ENCODE results near the gene ADIG. TPM values are rescaled to one million over a fixed set of nuclear protein-coding genes. Genes with fewer than 3 reads are reported as not detected.

ADIG gene
- total and polyA plus RNA-seq, 7 experiments from 2014 or later, result 0.65 TPM; not detected in 6

DNA sequence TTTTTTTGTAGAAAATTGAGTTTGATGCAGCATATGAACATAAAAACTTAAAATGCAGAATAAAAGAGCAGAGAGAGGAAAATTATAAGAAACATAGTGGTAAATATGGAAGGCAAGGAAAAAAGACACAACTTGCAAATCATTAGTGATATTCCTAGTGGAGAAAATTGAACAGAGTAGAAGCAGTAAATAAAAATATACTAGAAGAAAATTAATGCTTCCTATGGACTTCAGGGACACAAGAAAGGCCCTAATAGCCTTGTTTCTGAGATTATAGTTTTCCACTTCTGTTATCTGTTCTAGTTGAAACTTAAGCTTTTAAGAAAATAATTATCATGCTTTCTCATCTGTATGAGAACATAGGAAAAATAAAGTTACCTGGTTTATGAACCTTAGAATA lies 25.6 kb upstream of the ADIG start:
- no peak overlapping the region for H3K4me3 ChIP-seq (ENCODE audit: low read length)
- H3K27ac ChIP-seq (ENCODE audit: low read depth, low read length), result no peak overlapping the region
- H3K4me3 Mint-ChIP-seq, result no peak overlapping the region
- H3K27me3 ChIP-seq (ENCODE audit: control insufficient read depth in 2 of 2, insufficient read depth in 2 of 2, low read length in 2 of 2), result no peaks in the 10 kb centered on the region
- peaks cover 17 to 42% (median 23%) of the 10 kb centered on the region in 5 donors for H3K36me3 Mint-ChIP-seq
- no peak for DNase-seq
- peaks cover 11 to 86% (median 49%) of the 10 kb centered on the region in 3 experiments for H3K36me3 ChIP-seq (ENCODE audit: control insufficient read depth in 2 of 3, insufficient read depth in 3 of 3, low read length in 3 of 3)
- H3K9me3 Mint-ChIP-seq, result no peaks in the 10 kb centered on the region
- peaks cover 0 to 4% (median 0%) of the 10 kb centered on the region in 7 donors for H3K4me1 Mint-ChIP-seq
- no peak for ATAC-seq
- no peaks in the 10 kb centered on the region for H3K27me3 Mint-ChIP-seq
- H3K27ac Mint-ChIP-seq, result peak overlapping the region in 2 of 9 donors; percentile 8 to 22
- intact Hi-C loops (cut with micrococcal nuclease), result no loop called here
- H3K9me3 ChIP-seq (ENCODE audit: control insufficient read depth in 2 of 3, low read length in 3 of 3), result no peaks in the 10 kb centered on the region
- ChIA-PET CTCF (interaction anchor here (0.6 kb wide), 1 partner anchor 995 kb away, joined by 4 read pairs; no protein-coding TSS in a partner anchor), POLR2A (interaction anchor here (0.9 kb wide), 1 partner anchor 121 kb away, joined by 3 read pairs; no protein-coding TSS in a partner anchor)
- no peaks in the 10 kb centered on the region for H3K4me1 ChIP-seq (ENCODE audit: control insufficient read depth in 2 of 2, insufficient read depth in 2 of 2, low read length in 2 of 2)

DNA sequence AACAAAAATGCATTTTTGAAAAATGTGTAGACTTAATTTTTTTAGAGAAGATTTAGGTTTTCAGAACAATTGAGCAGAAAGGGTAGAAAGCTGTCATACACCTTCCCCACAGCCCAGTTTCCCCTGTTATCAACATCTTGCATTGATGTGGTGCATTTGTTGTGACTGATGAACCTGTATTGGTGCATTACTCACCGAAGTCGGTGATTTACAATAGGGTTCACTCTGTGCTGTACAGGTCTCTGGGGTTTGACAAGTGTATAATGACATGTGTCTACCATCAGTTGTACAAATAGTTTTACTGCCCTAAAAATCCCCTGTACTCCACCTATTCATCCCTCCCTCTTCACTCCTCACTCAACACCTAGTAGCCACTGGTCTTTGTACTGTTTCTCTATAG lies 23.8 kb upstream of the ADIG start:
- H3K4me3 Mint-ChIP-seq, result no peak overlapping the region
- ChIA-PET POLR2A (no interaction called here), CTCF (no interaction called here)
- H3K36me3 ChIP-seq (ENCODE audit: control insufficient read depth in 2 of 3, insufficient read depth in 3 of 3, low read length in 3 of 3), result peaks cover 11 to 70% (median 41%) of the 10 kb centered on the region in 3 experiments
- no peak overlapping the region for H3K27ac ChIP-seq (ENCODE audit: low read depth, low read length)
- no peak overlapping the region for H3K4me3 ChIP-seq (ENCODE audit: low read length)
- H3K9me3 ChIP-seq (ENCODE audit: control insufficient read depth in 2 of 3, low read length in 3 of 3), result no peaks in the 10 kb centered on the region
- H3K27ac Mint-ChIP-seq, result peak overlapping the region in 1 of 9 donors; percentile 33
- ATAC-seq (no peak), DNase-seq (no peak)
- H3K9me3 Mint-ChIP-seq, result no peaks in the 10 kb centered on the region
- H3K27me3 ChIP-seq (ENCODE audit: control insufficient read depth in 2 of 2, insufficient read depth in 2 of 2, low read length in 2 of 2), result no peaks in the 10 kb centered on the region
- peaks cover 0 to 4% (median 0%) of the 10 kb centered on the region in 7 donors for H3K4me1 Mint-ChIP-seq
- intact Hi-C loops (cut with micrococcal nuclease), result no loop called here
- peaks cover 18 to 38% (median 23%) of the 10 kb centered on the region in 5 donors for H3K36me3 Mint-ChIP-seq
- H3K4me1 ChIP-seq (ENCODE audit: control insufficient read depth in 2 of 2, insufficient read depth in 2 of 2, low read length in 2 of 2), result no peaks in the 10 kb centered on the region
- H3K27me3 Mint-ChIP-seq, result no peaks in the 10 kb centered on the region

DNA sequence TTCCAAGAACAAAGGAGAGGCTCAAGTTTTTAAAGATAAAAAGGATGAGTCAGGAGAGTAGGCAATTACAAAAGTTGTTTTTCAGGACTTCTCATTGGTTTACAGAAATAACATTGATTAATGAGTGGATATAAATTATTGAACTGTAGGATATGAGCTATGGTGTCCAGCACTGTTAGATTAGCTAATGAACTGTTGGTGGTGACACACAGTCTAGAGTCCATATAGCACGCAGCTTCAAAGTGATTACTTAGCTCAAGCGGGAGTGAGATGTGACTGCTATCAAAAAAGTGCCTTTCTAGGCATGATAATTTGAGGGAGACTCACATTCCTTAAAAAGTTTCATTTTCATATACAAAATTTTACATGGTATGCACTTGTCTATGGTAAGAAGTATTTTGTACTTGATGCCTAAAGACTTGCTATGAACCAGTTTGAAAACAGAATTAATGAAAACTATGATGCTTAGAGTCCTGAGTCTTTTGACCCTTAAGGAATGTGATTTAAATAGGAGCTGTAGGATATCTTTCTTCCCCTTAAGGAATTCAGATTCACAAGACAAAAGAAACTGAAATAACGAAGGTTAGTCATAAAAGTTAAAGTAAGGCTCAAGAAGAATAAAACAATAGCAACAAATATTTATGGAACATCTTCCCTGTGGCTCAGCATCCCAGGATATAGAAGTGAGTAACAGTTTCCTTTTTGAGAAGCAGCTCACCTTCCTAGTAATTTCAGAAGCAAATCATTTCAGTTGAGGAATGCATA lies 22.2 kb upstream of the ADIG start:
- ATAC-seq, result no peak
- POLR2A ChIA-PET, result no interaction called here
- peaks cover 0 to 4% (median 0%) of the 10 kb centered on the region in 7 donors for H3K4me1 Mint-ChIP-seq

DNA sequence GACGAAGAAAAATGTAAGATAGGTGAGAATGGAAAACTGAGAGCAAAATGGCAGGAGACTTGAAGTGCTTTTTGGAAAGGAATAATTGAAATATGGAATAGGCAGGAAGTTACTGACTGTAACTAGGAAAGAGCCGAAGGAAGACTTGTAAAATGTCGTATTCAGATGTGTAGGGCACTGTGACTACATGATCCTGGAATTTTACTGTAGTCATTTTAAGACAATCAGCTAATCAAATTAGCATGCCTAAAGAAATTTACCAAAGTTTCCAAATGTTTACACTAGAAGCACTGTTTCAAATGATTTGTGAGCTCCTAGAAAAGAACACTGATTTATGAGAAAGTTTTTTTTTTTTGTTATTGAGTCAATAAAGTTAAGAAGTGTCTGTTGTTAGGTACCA lies 21.2 kb upstream of the ADIG start:
- Mint-ChIP-seq H3K36me3 (peaks cover 14 to 42% (median 23%) of the 10 kb centered on the region in 5 donors), H3K4me3 (no peak overlapping the region), H3K4me1 (peaks cover 0 to 4% (median 0%) of the 10 kb centered on the region in 7 donors), H3K27ac (peak overlapping the region in 1 of 9 donors; percentile 28), H3K9me3 (no peaks in the 10 kb centered on the region), H3K27me3 (no peaks in the 10 kb centered on the region)
- ChIA-PET CTCF (no interaction called here), POLR2A (no interaction called here)
- Histone ChIP-seq H3K27me3 (ENCODE audit: control insufficient read depth in 2 of 2, insufficient read depth in 2 of 2, low read length in 2 of 2) (no peaks in the 10 kb centered on the region), H3K9me3 (ENCODE audit: control insufficient read depth in 2 of 3, low read length in 3 of 3) (no peaks in the 10 kb centered on the region), H3K4me1 (ENCODE audit: control insufficient read depth in 2 of 2, insufficient read depth in 2 of 2, low read length in 2 of 2) (no peaks in the 10 kb centered on the region), H3K27ac (ENCODE audit: low read depth, low read length) (no peak overlapping the region), H3K36me3 (ENCODE audit: control insufficient read depth in 2 of 3, insufficient read depth in 3 of 3, low read length in 3 of 3) (peaks cover 0 to 70% (median 27%) of the 10 kb centered on the region in 3 experiments), H3K4me3 (ENCODE audit: low read length) (no peak overlapping the region)
- ATAC-seq, result no peak
- intact Hi-C loops (cut with micrococcal nuclease), result no loop called here
- no peak for DNase-seq

More for the DNA sequence above, 22.2 kb upstream of the ADIG start:
- Histone ChIP-seq H3K27ac (ENCODE audit: low read depth, low read length) (no peak overlapping the region), H3K9me3 (ENCODE audit: control insufficient read depth in 2 of 3, low read length in 3 of 3) (no peaks in the 10 kb centered on the region), H3K4me3 (ENCODE audit: low read length) (no peak overlapping the region), H3K27me3 (ENCODE audit: control insufficient read depth in 2 of 2, insufficient read depth in 2 of 2, low read length in 2 of 2) (no peaks in the 10 kb centered on the region), H3K36me3 (ENCODE audit: control insufficient read depth in 2 of 3, insufficient read depth in 3 of 3, low read length in 3 of 3) (peaks cover 0 to 70% (median 37%) of the 10 kb centered on the region in 3 experiments), H3K4me1 (ENCODE audit: control insufficient read depth in 2 of 2, insufficient read depth in 2 of 2, low read length in 2 of 2) (no peaks in the 10 kb centered on the region)
- H3K4me3 Mint-ChIP-seq, result no peak overlapping the region
- intact Hi-C loops (cut with micrococcal nuclease), result no loop called here
- H3K36me3 Mint-ChIP-seq, result peaks cover 19 to 40% (median 23%) of the 10 kb centered on the region in 5 donors
- peak overlapping the region in 1 of 9 donors; percentile 18 for H3K27ac Mint-ChIP-seq
- no peaks in the 10 kb centered on the region for H3K9me3 Mint-ChIP-seq
- H3K27me3 Mint-ChIP-seq, result no peaks in the 10 kb centered on the region
- CTCF ChIA-PET, result no interaction called here
- no peak for DNase-seq

DNA sequence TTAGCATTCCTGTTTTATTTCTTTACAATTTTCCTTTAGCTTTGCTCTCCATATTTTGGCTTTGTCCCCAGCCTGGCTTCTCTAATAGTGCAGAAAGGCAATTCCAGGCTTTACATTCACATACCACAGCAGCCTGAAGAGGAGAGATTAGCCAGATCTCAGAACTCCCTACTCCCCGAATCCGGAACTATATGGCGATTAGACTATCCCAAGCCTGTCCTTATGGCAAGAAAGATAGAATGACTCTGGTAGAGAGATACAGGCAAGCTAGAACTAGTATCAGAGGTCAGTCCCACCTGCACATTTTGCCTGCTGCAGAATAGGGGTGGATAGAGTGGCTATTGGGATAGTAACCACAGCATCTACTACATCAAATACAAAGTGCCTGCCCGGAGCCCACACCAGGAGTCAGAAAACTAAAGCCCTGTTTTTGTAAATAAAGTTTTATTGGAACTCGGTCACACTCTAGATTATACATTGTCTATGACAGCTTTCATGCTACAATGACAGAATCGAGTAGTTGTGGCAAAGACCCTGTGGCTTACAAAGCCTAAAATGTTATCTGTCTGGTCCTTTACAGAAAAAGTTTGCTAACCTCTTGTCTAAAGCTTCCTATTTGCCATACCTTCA lies 17.1 kb upstream of the ADIG start:
- Mint-ChIP-seq H3K27ac (no peak overlapping the region), H3K4me1 (no peaks in the 10 kb centered on the region), H3K4me3 (no peak overlapping the region), H3K27me3 (no peaks in the 10 kb centered on the region), H3K9me3 (no peaks in the 10 kb centered on the region), H3K36me3 (peaks cover 9 to 44% (median 16%) of the 10 kb centered on the region in 5 donors)
- no peak overlapping the region for H3K27ac ChIP-seq (ENCODE audit: low read depth, low read length)
- POLR2A ChIA-PET, result no interaction called here
- peaks cover 5 to 79% (median 23%) of the 10 kb centered on the region in 3 experiments for H3K36me3 ChIP-seq (ENCODE audit: control insufficient read depth in 2 of 3, insufficient read depth in 3 of 3, low read length in 3 of 3)
- H3K9me3 ChIP-seq (ENCODE audit: control insufficient read depth in 2 of 3, low read length in 3 of 3), result no peaks in the 10 kb centered on the region
- no peak overlapping the region for H3K4me3 ChIP-seq (ENCODE audit: low read length)
- intact Hi-C loops (cut with micrococcal nuclease), result no loop called here
- CTCF ChIA-PET, result no interaction called here
- H3K4me1 ChIP-seq (ENCODE audit: control insufficient read depth in 2 of 2, insufficient read depth in 2 of 2, low read length in 2 of 2), result no peaks in the 10 kb centered on the region
- ATAC-seq (no peak), DNase-seq (no peak)
- no peaks in the 10 kb centered on the region for H3K27me3 ChIP-seq (ENCODE audit: control insufficient read depth in 2 of 2, insufficient read depth in 2 of 2, low read length in 2 of 2)

DNA sequence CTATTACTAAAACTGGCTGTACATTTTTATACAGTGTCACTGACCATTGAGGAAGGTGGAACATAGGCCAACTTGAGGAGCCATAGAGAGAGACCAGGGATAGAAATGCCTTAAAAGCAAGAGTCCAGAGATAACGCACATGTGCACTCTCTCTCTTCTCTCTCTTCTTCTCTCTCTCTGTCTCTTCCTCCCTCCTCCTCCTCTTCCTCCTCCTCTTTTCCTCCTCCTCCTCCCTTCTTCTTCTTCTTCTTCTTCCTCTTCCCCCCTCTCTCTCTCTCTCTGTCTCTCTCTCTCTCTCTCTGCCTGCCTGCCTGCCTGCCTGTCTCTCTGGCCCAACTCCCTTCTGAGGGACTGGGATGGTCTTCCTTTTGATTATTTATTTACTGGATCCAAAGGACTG lies 16.3 kb upstream of the ADIG start:
- H3K4me1 ChIP-seq (ENCODE audit: control insufficient read depth in 2 of 2, insufficient read depth in 2 of 2, low read length in 2 of 2), result no peaks in the 10 kb centered on the region
- CTCF ChIA-PET, result no interaction called here
- H3K36me3 ChIP-seq (ENCODE audit: control insufficient read depth in 2 of 3, insufficient read depth in 3 of 3, low read length in 3 of 3), result peaks cover 5 to 79% (median 16%) of the 10 kb centered on the region in 3 experiments
- ATAC-seq (no peak), DNase-seq (no peak)
- H3K27me3 ChIP-seq (ENCODE audit: control insufficient read depth in 2 of 2, insufficient read depth in 2 of 2, low read length in 2 of 2), result no peaks in the 10 kb centered on the region
- no peaks in the 10 kb centered on the region for H3K4me1 Mint-ChIP-seq
- no peaks in the 10 kb centered on the region for H3K9me3 ChIP-seq (ENCODE audit: control insufficient read depth in 2 of 3, low read length in 3 of 3)
- H3K27ac ChIP-seq (ENCODE audit: low read depth, low read length), result no peak overlapping the region
- peak overlapping the region in 2 of 9 donors; percentile 24 to 62 for H3K27ac Mint-ChIP-seq
- H3K9me3 Mint-ChIP-seq, result no peaks in the 10 kb centered on the region
- no peak overlapping the region for H3K4me3 Mint-ChIP-seq
- no peak overlapping the region for H3K4me3 ChIP-seq (ENCODE audit: low read length)
- intact Hi-C loops (cut with micrococcal nuclease), result no loop called here
- POLR2A ChIA-PET, result no interaction called here
- peaks cover 5 to 37% (median 9%) of the 10 kb centered on the region in 5 donors for H3K36me3 Mint-ChIP-seq
- H3K27me3 Mint-ChIP-seq, result no peaks in the 10 kb centered on the region

All from naive thymus-derived CD4-positive, alpha-beta T cell (primary cell).